PC-9 (cell line): ENCODE data around the gene OR6B3.

Source experiments
- CTCF ChIP-seq: fragments of 200-600 bp; sonication (generic); conservative IDR thresholded peaks from 2 replicates; pipeline ENCODE4 v1.6.1; 2017; ENCODE audit warnings: mixed run types, antibody characterized with exemption, mild to moderate bottlenecking, moderate library complexity
- EZH2 ChIP-seq: fragments of 200-600 bp; sonication (generic); IDR thresholded peaks from 2 replicates; pipeline ENCODE4 v1.8.0; 2017; ENCODE audit warnings: antibody characterized with exemption, low read depth

- TF ChIP-seq CTCF (no peak), EZH2 (no peak)
Measured at GRCh38 chr2:240098349-240098748, 45.0 kb upstream of the OR6B3 start.
